ENCODE measurements around the gene FCAR. TPM values are rescaled to one million over a fixed set of nuclear protein-coding genes. Genes with fewer than 3 reads are reported as not detected.
"Not testable (repeated sequence)": the region's sequence is repeated elsewhere in the genome, so short reads cannot be mapped to it uniquely, and the experiment has no call there.

The FCAR gene
- total RNA-seq, 1 donor from 2014 or later: not detected

DNA sequence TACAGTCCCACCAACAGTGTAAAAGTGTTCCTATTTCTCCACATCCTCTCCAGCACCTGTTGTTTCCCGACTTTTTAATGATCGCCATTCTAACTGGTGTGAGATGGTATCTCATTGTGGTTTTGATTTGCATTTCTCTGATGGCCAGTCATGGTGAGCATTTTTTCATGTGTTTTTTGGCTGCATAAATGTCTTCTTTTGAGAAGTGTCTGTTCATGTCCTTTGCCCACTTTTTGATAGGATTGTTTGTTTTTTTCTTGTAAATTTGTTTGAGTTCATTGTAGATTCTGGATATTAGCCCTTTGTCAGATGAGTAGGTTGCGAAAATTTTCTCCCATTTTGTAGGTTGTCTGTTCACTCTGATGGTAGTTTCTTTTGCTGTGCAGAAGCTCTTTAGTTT, 10.6 kb upstream of the FCAR start:
- H3K4me3 Mint-ChIP-seq (ENCODE audit: low read depth); H3K27me3 Mint-ChIP-seq (ENCODE audit: low read depth); DNase-seq (ENCODE audit: low spot score); H3K4me1 Mint-ChIP-seq (ENCODE audit: low read depth); H3K36me3 Mint-ChIP-seq (ENCODE audit: low read depth); H3K27ac Mint-ChIP-seq; H3K9me3 Mint-ChIP-seq; intact Hi-C loops (cut with micrococcal nuclease): not testable (repeated sequence)

DNA sequence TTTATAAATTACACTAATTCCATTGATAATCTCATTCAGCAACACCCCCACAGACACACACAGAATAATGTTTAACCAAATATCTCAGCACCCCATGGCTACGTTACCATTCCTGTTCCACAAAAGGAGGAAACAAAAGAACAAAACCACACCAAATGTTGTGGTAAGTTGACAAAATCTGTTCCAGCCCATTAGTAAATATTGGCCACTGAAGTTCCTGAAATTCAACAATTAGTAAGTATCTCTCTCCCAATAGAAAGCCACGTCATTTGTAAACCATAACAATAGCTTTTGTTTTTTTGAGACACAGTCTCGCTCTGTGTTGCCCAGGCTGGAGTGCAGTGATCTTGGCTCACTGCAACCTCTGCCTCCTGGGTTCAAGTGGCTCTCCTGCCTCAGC, 2.3 kb upstream of the FCAR start:
- no peak for DNase-seq (ENCODE audit: low spot score)
- Mint-ChIP-seq H3K36me3 (ENCODE audit: low read depth) (no peaks in the 10 kb centered on the region), H3K4me1 (ENCODE audit: low read depth) (peaks cover 6% of the 10 kb centered on the region), H3K27me3 (ENCODE audit: low read depth) (no peaks in the 10 kb centered on the region), H3K4me3 (ENCODE audit: low read depth) (no peak overlapping the region), H3K27ac (no peak overlapping the region), H3K9me3 (no peaks in the 10 kb centered on the region)
- intact Hi-C loops (cut with micrococcal nuclease): no loop called here

DNA sequence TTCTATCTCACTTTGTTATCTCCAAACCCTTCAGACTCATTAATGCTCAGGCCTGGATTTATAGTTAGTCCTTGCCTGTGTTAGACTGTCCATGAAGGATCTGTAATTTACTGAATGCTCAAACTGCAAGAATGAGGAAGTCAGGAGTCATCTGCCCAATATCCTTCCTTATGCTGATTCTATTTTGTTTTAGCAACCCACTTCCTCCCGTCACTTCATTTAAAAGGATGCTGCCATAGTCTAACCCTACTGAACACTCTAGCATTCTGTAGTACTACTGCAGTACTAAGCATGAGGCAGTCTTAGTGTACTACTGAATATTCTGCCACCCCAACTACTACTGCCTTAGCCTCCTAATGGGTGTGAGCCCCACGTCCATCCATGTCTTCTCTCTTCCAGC, 1.5 kb downstream of the FCAR start:
- DNase-seq (ENCODE audit: low spot score): no peak
- Mint-ChIP-seq H3K36me3 (ENCODE audit: low read depth) (no peaks in the 10 kb centered on the region), H3K27me3 (ENCODE audit: low read depth) (peaks cover 7% of the 10 kb centered on the region), H3K27ac (no peak overlapping the region), H3K9me3 (no peaks in the 10 kb centered on the region), H3K4me1 (ENCODE audit: low read depth) (peaks cover 6% of the 10 kb centered on the region), H3K4me3 (ENCODE audit: low read depth) (no peak overlapping the region)
- intact Hi-C loops (cut with micrococcal nuclease): no loop called here

DNA sequence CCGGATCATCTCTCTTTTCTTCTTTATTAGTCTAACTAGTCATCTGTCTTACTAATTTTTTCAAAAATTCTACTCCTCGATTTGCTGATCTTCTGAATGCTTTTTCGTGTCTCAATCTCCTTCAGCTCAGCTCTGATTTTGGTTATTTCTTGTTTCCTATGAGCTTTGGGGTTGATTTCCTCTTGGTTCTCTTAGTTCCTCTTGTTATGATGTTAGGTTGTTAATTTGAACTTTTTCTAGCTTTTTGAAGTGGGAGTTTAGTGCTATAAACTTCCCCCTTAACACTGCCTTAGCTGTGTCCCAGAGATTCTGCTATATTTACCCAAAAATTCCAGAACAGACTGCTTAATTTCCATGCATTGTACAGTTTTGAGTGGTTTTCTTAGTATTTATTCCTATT, 3.4 kb downstream of the FCAR start:
- intact Hi-C loops (cut with micrococcal nuclease): no loop called here

DNA sequence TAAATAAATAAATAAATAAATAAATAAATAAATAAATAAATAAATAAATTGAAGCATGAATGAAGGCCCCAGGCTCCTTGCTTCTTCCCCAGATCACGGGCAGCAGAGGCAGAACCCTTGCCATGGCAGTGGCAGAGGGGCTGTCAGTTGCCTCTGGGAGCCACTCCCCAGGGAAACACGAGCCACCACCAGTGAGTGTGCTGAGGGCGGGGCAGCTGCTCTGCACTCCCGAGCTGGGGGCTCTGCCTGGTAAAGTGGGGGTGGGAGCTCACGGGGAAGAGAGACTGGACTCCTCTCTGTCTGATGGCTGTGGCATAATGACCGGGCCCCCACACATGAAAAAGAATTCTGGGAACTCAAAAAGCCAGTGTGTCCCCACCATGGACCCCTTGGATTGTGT, 7.8 kb downstream of the FCAR start:
- H3K27ac Mint-ChIP-seq: no peak overlapping the region
- DNase-seq (ENCODE audit: low spot score): no peak
- H3K4me3 Mint-ChIP-seq (ENCODE audit: low read depth): no peak overlapping the region
- H3K27me3 Mint-ChIP-seq (ENCODE audit: low read depth): peaks cover 14% of the 10 kb centered on the region
- intact Hi-C loops (cut with micrococcal nuclease): no loop called here
- no peaks in the 10 kb centered on the region for H3K9me3 Mint-ChIP-seq
- H3K36me3 Mint-ChIP-seq (ENCODE audit: low read depth): no peaks in the 10 kb centered on the region
- H3K4me1 Mint-ChIP-seq (ENCODE audit: low read depth): peaks cover 2% of the 10 kb centered on the region

More for the DNA sequence above, 3.4 kb downstream of the FCAR start:
- Mint-ChIP-seq H3K9me3 (no peaks in the 10 kb centered on the region), H3K4me3 (ENCODE audit: low read depth) (no peak overlapping the region), H3K36me3 (ENCODE audit: low read depth) (no peaks in the 10 kb centered on the region), H3K27ac (no peak overlapping the region), H3K27me3 (ENCODE audit: low read depth) (peaks cover 13% of the 10 kb centered on the region), H3K4me1 (ENCODE audit: low read depth) (peaks cover 6% of the 10 kb centered on the region)
- DNase-seq (ENCODE audit: low spot score): no peak

DNA sequence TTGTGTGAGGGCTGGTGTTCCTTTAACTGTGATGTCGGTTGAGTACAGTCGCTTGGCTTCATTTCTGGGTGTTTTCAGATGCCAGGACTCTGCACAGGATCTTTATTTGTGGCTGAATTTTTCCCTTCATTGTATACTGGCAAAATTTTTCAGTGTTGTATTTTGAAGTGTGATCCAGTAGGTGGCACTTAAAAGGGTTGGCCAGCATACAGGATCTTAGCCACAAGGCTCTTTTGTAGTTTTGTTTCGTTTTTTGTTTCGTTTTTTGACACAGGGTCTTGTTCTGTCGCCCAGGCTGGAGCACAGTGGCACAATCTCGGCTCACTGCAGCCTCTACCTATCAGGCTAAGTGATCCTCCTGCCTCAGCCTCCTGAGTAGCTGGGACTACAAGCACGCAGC, 8.7 kb downstream of the FCAR start:
- peaks cover 2% of the 10 kb centered on the region for H3K4me1 Mint-ChIP-seq (ENCODE audit: low read depth)
- intact Hi-C loops (cut with micrococcal nuclease): no loop called here
- no peak overlapping the region for H3K27ac Mint-ChIP-seq
- H3K4me3 Mint-ChIP-seq (ENCODE audit: low read depth): peak overlapping the region; percentile 33
- H3K36me3 Mint-ChIP-seq (ENCODE audit: low read depth): no peaks in the 10 kb centered on the region
- no peak for DNase-seq (ENCODE audit: low spot score)
- peaks cover 8% of the 10 kb centered on the region for H3K27me3 Mint-ChIP-seq (ENCODE audit: low read depth)
- H3K9me3 Mint-ChIP-seq: no peaks in the 10 kb centered on the region

DNA sequence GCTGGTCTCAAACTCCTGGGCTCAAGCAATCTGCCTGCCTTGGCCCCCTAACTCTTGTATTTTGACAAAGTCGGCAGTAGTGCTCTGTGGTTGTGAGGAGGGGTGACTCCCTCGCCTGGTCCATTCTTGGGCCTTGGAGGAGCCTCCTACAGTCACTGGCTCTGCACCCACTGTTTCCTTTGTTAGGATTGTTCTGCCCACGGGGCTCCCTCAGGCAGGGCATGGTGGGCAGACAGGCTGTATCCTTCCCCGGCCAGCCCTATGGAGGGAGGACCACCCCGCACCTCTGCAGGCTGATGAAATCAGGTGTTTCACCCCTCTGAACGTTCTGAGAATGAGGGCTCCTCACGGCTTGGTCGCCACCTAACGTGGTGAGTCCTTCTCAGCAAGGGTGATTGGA, 9.2 kb downstream of the FCAR start:
- no peaks in the 10 kb centered on the region for H3K36me3 Mint-ChIP-seq (ENCODE audit: low read depth)
- no peak overlapping the region for H3K4me3 Mint-ChIP-seq (ENCODE audit: low read depth)
- H3K27me3 Mint-ChIP-seq (ENCODE audit: low read depth): peaks cover 8% of the 10 kb centered on the region
- no peaks in the 10 kb centered on the region for H3K9me3 Mint-ChIP-seq
- DNase-seq (ENCODE audit: low spot score): no peak
- H3K27ac Mint-ChIP-seq: no peak overlapping the region
- peaks cover 2% of the 10 kb centered on the region for H3K4me1 Mint-ChIP-seq (ENCODE audit: low read depth)
- intact Hi-C loops (cut with micrococcal nuclease): no loop called here

DNA sequence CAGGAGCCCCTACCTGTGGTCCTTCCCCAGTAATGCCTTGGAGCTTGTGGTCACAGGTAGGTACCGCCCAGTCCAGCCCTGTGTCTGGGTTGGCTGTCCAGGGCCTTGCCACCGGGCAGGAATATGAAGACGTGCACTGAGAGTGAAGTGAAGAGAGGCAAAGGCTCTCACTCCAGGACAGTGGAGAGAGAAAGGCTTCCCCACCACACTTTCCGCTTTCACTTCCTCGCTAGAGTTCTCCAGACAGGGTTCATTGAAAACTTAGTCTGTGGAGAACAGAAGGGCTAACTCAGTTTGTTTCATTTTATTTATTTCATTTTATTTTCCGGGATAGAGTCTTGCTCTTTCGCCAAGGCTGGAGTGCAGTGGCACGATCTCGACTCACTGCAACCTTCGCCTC, 14.2 kb downstream of the FCAR start:
- intact Hi-C loops (cut with micrococcal nuclease): no loop called here
- DNase-seq (ENCODE audit: low spot score): no peak
- Mint-ChIP-seq H3K4me1 (ENCODE audit: low read depth) (no peaks in the 10 kb centered on the region), H3K36me3 (ENCODE audit: low read depth) (no peaks in the 10 kb centered on the region), H3K9me3 (no peaks in the 10 kb centered on the region), H3K27me3 (ENCODE audit: low read depth) (no peaks in the 10 kb centered on the region), H3K27ac (no peak overlapping the region), H3K4me3 (ENCODE audit: low read depth) (no peak overlapping the region)

DNA sequence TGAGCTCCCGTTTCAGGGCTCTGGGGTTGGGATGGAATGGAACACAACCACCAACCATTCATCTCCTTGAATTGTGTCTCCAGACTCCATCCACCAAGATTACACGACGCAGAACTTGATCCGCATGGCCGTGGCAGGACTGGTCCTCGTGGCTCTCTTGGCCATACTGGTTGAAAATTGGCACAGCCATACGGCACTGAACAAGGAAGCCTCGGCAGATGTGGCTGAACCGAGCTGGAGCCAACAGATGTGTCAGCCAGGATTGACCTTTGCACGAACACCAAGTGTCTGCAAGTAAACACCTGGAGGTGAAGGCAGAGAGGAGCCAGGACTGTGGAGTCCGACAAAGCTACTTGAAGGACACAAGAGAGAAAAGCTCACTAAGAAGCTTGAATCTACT, 15.5 kb downstream of the FCAR start:
- H3K36me3 Mint-ChIP-seq (ENCODE audit: low read depth): no peaks in the 10 kb centered on the region
- intact Hi-C loops (cut with micrococcal nuclease): no loop called here

DNA sequence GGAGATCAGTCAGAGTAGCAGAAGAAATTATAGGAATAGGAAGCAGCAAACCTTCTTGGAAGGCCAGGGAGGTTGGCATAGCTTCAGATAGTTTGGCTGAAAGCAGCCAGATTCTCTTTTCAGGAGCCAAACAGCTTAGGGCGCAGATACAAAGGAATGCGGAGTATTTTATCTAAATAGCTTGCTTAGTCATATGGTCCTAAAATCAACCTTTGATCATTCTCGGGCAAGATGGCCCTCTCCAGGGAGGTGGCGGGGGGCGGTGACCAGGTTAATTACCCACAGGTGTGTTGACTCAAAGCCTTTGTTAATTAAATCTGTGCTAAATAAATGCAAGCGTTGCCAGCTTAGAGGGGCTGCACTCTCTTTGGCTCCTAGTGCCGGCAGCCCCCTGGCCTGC, 19.4 kb downstream of the FCAR start:
- intact Hi-C loops (cut with micrococcal nuclease): no loop called here

More for the DNA sequence above, 15.5 kb downstream of the FCAR start:
- H3K27me3 Mint-ChIP-seq (ENCODE audit: low read depth): no peaks in the 10 kb centered on the region
- H3K4me1 Mint-ChIP-seq (ENCODE audit: low read depth): no peaks in the 10 kb centered on the region
- no peak for DNase-seq (ENCODE audit: low spot score)
- no peak overlapping the region for H3K27ac Mint-ChIP-seq
- H3K9me3 Mint-ChIP-seq: no peaks in the 10 kb centered on the region
- no peak overlapping the region for H3K4me3 Mint-ChIP-seq (ENCODE audit: low read depth)

DNA sequence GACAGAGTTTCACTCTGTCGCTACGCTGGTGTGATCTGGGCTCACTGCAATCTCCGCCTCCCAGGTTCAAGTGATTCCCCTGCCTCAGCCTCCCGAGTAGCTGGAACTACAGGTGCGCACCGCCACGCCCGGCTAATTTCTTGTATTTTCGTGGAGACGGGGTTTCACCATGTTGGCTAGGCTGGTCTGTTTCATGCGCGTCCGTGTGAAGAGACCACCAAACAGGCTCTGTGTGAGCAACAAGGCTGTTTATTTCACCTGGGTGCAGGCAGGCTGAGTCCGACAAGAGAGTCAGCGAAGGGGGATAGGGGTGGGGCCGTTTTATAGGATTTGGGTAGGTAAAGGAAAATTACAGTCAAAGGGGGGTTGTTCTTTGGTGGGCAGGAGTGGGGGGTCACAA, 20.1 kb downstream of the FCAR start:
- H3K27ac Mint-ChIP-seq; intact Hi-C loops (cut with micrococcal nuclease); H3K36me3 Mint-ChIP-seq (ENCODE audit: low read depth); H3K4me1 Mint-ChIP-seq (ENCODE audit: low read depth); H3K27me3 Mint-ChIP-seq (ENCODE audit: low read depth); H3K9me3 Mint-ChIP-seq; H3K4me3 Mint-ChIP-seq (ENCODE audit: low read depth); DNase-seq (ENCODE audit: low spot score): not testable (repeated sequence)

More for the DNA sequence above, 19.4 kb downstream of the FCAR start:
- H3K4me3 Mint-ChIP-seq (ENCODE audit: low read depth): no peak overlapping the region
- DNase-seq (ENCODE audit: low spot score): no peak
- H3K27ac Mint-ChIP-seq: no peak overlapping the region
- no peaks in the 10 kb centered on the region for H3K27me3 Mint-ChIP-seq (ENCODE audit: low read depth)
- H3K36me3 Mint-ChIP-seq (ENCODE audit: low read depth): no peaks in the 10 kb centered on the region
- no peaks in the 10 kb centered on the region for H3K9me3 Mint-ChIP-seq
- H3K4me1 Mint-ChIP-seq (ENCODE audit: low read depth): no peaks in the 10 kb centered on the region

DNA sequence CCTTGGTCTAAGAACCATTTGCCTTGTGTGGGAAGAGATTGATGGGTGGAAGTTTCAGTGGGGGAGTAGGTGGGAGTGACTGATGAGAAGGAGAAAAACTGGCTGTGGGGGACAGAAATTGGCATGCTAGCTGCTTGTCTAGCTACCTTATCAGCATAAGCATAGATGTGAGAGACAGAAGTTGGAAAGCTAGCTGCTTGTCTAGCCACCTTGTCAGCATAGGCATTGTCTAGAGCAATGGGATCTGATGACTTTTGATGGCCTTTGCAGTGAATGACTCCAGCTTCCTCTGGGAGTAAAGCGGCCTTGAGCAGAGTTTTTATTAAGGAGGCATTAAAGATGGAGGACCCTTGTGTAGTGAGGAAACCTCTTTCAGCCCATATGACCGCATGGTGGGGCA, 22.0 kb downstream of the FCAR start:
- Mint-ChIP-seq H3K36me3 (ENCODE audit: low read depth) (no peaks in the 10 kb centered on the region), H3K27me3 (ENCODE audit: low read depth) (no peaks in the 10 kb centered on the region), H3K4me3 (ENCODE audit: low read depth) (no peak overlapping the region), H3K4me1 (ENCODE audit: low read depth) (no peaks in the 10 kb centered on the region), H3K27ac (no peak overlapping the region), H3K9me3 (no peaks in the 10 kb centered on the region)
- no peak for DNase-seq (ENCODE audit: low spot score)
- intact Hi-C loops (cut with micrococcal nuclease): no loop called here

DNA sequence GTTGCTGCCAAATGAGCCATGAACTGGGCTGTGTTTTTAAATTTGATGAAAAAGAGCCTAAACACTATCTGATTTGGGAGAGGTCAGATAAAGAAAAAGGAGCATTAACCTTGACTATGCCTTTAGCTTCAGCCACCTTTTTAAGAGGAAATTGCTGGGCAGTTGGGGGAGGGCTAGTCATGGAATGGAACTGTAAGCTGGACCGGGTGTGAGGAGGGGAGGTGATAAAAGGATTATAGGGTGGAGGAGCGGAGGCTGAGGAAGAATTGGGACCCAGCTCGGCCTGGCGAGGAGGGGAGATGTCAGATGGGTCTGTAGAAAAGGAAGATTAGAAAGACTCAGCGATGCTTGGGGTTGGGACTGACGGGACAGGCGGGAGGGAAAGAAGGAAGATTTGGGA, 24.6 kb downstream of the FCAR start:
- H3K27ac Mint-ChIP-seq; DNase-seq (ENCODE audit: low spot score); H3K9me3 Mint-ChIP-seq; intact Hi-C loops (cut with micrococcal nuclease); H3K36me3 Mint-ChIP-seq (ENCODE audit: low read depth); H3K4me3 Mint-ChIP-seq (ENCODE audit: low read depth); H3K27me3 Mint-ChIP-seq (ENCODE audit: low read depth); H3K4me1 Mint-ChIP-seq (ENCODE audit: low read depth): not testable (repeated sequence)

DNA sequence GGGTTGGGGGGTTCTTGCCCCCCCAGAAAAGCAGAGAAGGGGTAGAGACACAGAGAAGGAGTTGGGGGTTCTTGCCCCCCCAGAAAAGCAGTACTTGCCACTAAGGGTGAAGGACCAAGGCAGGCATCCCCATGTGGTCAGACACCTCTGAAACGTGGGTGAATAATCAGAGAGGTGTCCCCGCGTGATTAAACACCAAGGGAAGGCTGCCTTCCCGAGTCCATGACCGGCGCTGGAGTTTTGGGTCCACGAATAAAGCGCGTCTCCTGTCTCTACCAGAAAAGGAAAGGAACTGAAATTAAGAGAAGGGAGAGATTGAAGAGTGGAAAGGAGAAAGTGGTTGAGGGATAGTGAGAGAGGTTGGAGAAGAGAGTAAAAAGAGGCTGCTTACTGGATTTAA, 25.6 kb downstream of the FCAR start:
- H3K9me3 Mint-ChIP-seq; intact Hi-C loops (cut with micrococcal nuclease); H3K36me3 Mint-ChIP-seq (ENCODE audit: low read depth); H3K27me3 Mint-ChIP-seq (ENCODE audit: low read depth); H3K27ac Mint-ChIP-seq; H3K4me1 Mint-ChIP-seq (ENCODE audit: low read depth); DNase-seq (ENCODE audit: low spot score); H3K4me3 Mint-ChIP-seq (ENCODE audit: low read depth): not testable (repeated sequence)
